Hepatocyte (in vitro differentiated cells): ENCODE results near the gene LRCH4.

Experiments
- CTCF ChIP-seq: fragments of 200-600 bp; sonication (generic); IDR thresholded peaks from 2 replicates; pipeline ENCODE4 v1.5.1; 2016; ENCODE audit warnings: antibody characterized with exemption, mild to moderate bottlenecking; ENCODE audit not compliant: poor library complexity
- EZH2 ChIP-seq: fragments of 200-600 bp; sonication (generic); IDR thresholded peaks from 2 replicates; pipeline ENCODE4 v1.6.1; 2016; ENCODE audit warnings: antibody characterized with exemption, mild to moderate bottlenecking, borderline replicate concordance
- EZH2phosphoT487 ChIP-seq: fragments of 200-600 bp; sonication (generic); IDR thresholded peaks from one replicate; pipeline ENCODE4 v1.6.1; 2018; ENCODE audit warnings: antibody characterized with exemption, mild to moderate bottlenecking, low read depth, moderate library complexity; ENCODE audit not compliant: unreplicated experiment, severe bottlenecking

- TF ChIP-seq EZH2phosphoT487 (no peak), CTCF (peak; percentile 41), EZH2 (peak; percentile 65)
These were observed 47.2 kb upstream of the LRCH4 start for GRCh38 chr7:100632951-100633717.
